Body of pancreas (tissue), 4 donors: ENCODE data around the gene AQP1.

Source experiments
- CTCF ChIP-seq, 7 experiments: fragments of 450-650 bp in 4 of 7; fragments of 200-600 bp in 3 of 7; sonication (generic) in 3 of 7; IDR thresholded peaks; one replicate each; pipeline ENCODE4 v1.5.1; 2016 to 2019; ENCODE audit warnings: antibody characterized with exemption in 7 of 7
- POLR2A ChIP-seq, 3 donors: fragments of 450-650 bp; IDR thresholded peaks; one replicate each; pipeline ENCODE4 v1.6.1; 2016; ENCODE audit warnings: antibody characterized with exemption in 3 of 3, mild to moderate bottlenecking in 2 of 3

GRCh38 chr7:30915751-30916150 lies 4.1 kb downstream of the AQP1 start:
- no peak for TF ChIP-seq CTCF (IDR thresholded peaks at IDR 0.05)
- TF ChIP-seq POLR2A (IDR thresholded peaks at IDR 0.05): no peak
